B cell (primary cell): ENCODE results near the gene PSENEN. TPM values are rescaled to one million over a fixed set of nuclear protein-coding genes. Genes with fewer than 3 reads are reported as not detected.

Experiments
- ATAC-seq: fragments of 200-7000 bp; cut with Tn5 transposase; one replicate; pipeline ENCODE4 v1.10.0; 2021; ENCODE audit warnings: low read depth, mild to moderate bottlenecking, moderate number of reproducible peaks, moderate library complexity
- CTCF ChIA-PET: fragments of 350-600 bp; sonication (Branson Sonifier 250); formaldehyde crosslinking; loops from one replicate; lab custom pipeline; 2021; ENCODE audit warnings: antibody characterized with exemption, inconsistent platforms; lab: Charles Lee
- POLR2A ChIA-PET: fragments of 350-600 bp; sonication (Branson Sonifier 250); formaldehyde crosslinking; loops from one replicate; lab custom pipeline; 2021; ENCODE audit warnings: antibody characterized with exemption; lab: Charles Lee
- DNase-seq: peaks from one replicate; pipeline ENCODE4 v3.0.0; 2013
- H2AFZ ChIP-seq: 2 replicates; pipeline ENCODE4 v1.6.1; 2012; ENCODE audit warnings: mild to moderate bottlenecking, low read depth, low read length; ENCODE audit not compliant: insufficient read depth, poor library complexity, severe bottlenecking
- H3K27ac ChIP-seq, 2 donors: 1 replicate in 1 of 2; 2 replicates in 1 of 2; pipeline ENCODE4 v1.5.1; 2012 to 2013; ENCODE audit warnings: low read length in 2 of 2, mild to moderate bottlenecking in 2 of 2, moderate library complexity in 1 of 2
- H3K27me3 ChIP-seq, 4 experiments: fragments of 200-600 bp in 1 of 4; sonication (generic) in 1 of 4; replicated peaks in 1 of 4; 1 replicate in 2 of 4; 2 replicates in 2 of 4; pipeline versions ENCODE4 v1.6.1 to v1.7.0; 2013 to 2016; ENCODE audit warnings: low read length in 3 of 4, mild to moderate bottlenecking in 2 of 4, mixed read lengths in 1 of 4, moderate library complexity in 1 of 4; ENCODE audit not compliant: insufficient read depth in 4 of 4, control insufficient read depth in 3 of 4; ENCODE audit errors: control extremely low read depth in 1 of 4
- H3K36me3 ChIP-seq, 2 experiments: replicated peaks in 1 of 2; 1 replicate in 1 of 2; 2 replicates in 1 of 2; pipeline versions ENCODE4 v1.6.1 to v1.7.1; 2013; ENCODE audit warnings: low read length in 1 of 2; ENCODE audit not compliant: insufficient read depth in 2 of 2, control insufficient read depth in 1 of 2; ENCODE audit errors: control extremely low read depth in 1 of 2, extremely low read depth in 1 of 2
- H3K4me1 ChIP-seq, 2 donors: fragments of 200-600 bp in 1 of 2; sonication (generic) in 1 of 2; 1 replicate in 1 of 2; 2 replicates in 1 of 2; pipeline versions ENCODE4 v1.5.1 to v1.6.1; 2013 to 2017; ENCODE audit warnings: low read length in 2 of 2; ENCODE audit not compliant: control insufficient read depth in 2 of 2, insufficient read depth in 2 of 2
- H3K4me2 ChIP-seq: replicated peaks from 2 replicates; pipeline ENCODE3; 2012; ENCODE audit warnings: mild to moderate bottlenecking, low read depth, low read length; ENCODE audit not compliant: poor library complexity, severe bottlenecking
- H3K4me3 ChIP-seq, 5 experiments: fragments of 200-600 bp in 1 of 5; sonication (generic) in 1 of 5; 1 replicate in 3 of 5; 2 replicates in 2 of 5; pipeline versions ENCODE4 v1.5.1 to v1.7.0; 2011 to 2016; ENCODE audit warnings: low read length in 4 of 5, mild to moderate bottlenecking in 4 of 5, low read depth in 2 of 5, control low read depth in 1 of 5, moderate library complexity in 1 of 5; ENCODE audit not compliant: insufficient read depth in 1 of 5; ENCODE audit errors: control extremely low read depth in 1 of 5, extremely low read depth in 1 of 5
- H3K79me2 ChIP-seq: fragments of 200-600 bp; sonication (generic); one replicate; pipeline ENCODE4 v1.6.0; 2016; ENCODE audit warnings: low read length; ENCODE audit not compliant: control insufficient read depth, insufficient read depth
- H3K9ac ChIP-seq: fragments of 200-600 bp; sonication (generic); 2 replicates; pipeline ENCODE4 v1.6.1; 2017; ENCODE audit warnings: mild to moderate bottlenecking, low read length, moderate library complexity
- H3K9me3 ChIP-seq, 3 donors: one replicate each; pipeline versions ENCODE4 v1.6.1 to v1.7.1; 2013; ENCODE audit warnings: low read length in 2 of 3; ENCODE audit not compliant: control insufficient read depth in 2 of 3, insufficient read depth in 1 of 3; ENCODE audit errors: control extremely low read depth in 1 of 3
- H4K20me1 ChIP-seq: 2 replicates; pipeline ENCODE4 v1.6.0; 2012; ENCODE audit warnings: mild to moderate bottlenecking, low read length; ENCODE audit not compliant: insufficient read depth, control insufficient read depth, poor library complexity, severe bottlenecking
- H3K27ac Mint-ChIP-seq: one replicate; pipeline ENCODE4 v1.8.0; 2021; ENCODE audit warnings: mixed read lengths
- H3K27me3 Mint-ChIP-seq: one replicate; pipeline ENCODE4 v1.8.0; 2021; ENCODE audit warnings: mixed read lengths
- H3K4me1 Mint-ChIP-seq: one replicate; pipeline ENCODE4 v1.8.0; 2021; ENCODE audit warnings: mixed read lengths
- H3K4me3 Mint-ChIP-seq: one replicate; pipeline ENCODE4 v1.8.0; 2021; ENCODE audit warnings: mixed read lengths
- H3K9me3 Mint-ChIP-seq: one replicate; pipeline ENCODE4 v1.8.0; 2022; ENCODE audit warnings: mixed read lengths; ENCODE audit not compliant: insufficient read depth
- EZH2 ChIP-seq: IDR thresholded peaks from 2 replicates; pipeline ENCODE4 v1.6.1; 2012; ENCODE audit warnings: borderline replicate concordance, low read depth, mild to moderate bottlenecking, moderate library complexity, low read length; ENCODE audit not compliant: insufficient read depth, poor library complexity, severe bottlenecking
- WGBS: methylation state at CpG from one replicate; pipeline ENCODE4 v1.1.5; 2013; ENCODE audit warnings: missing lambda C conversion rate; ENCODE audit not compliant: insufficient coverage; 5-methylcytosine and 5-hydroxymethylcytosine counted together
- intact Hi-C: fragments of 100-400 bp; cut with micrococcal nuclease; formaldehyde crosslinking; loops from one replicate; pipeline ENCODE4 v1.10.0; 2022
- polyA plus RNA-seq: library from polyadenylated mRNA; depleted of rRNA; stranded (reverse); fragments of >200 nt; gene quantifications from 2 replicates; pipeline ENCODE4 v1.2.3, GENCODE V29; 2012
- total RNA-seq, 2 donors: library from RNA; stranded (reverse); fragments of 120-200 nt in 1 of 2; gene quantifications; 1 replicate in 1 of 2; 2 replicates in 1 of 2; pipeline versions ENCODE4 v1.2.3 to v1.2.4, GENCODE V29; 2013 to 2022
- TF ChIP-seq, protein P1 (sequence below): fragments of 200-600 bp; IDR thresholded peaks from one replicate; pipeline ENCODE4 v1.8.0; 2022; ENCODE audit warnings: antibody characterized with exemption, mild to moderate bottlenecking

PSENEN gene
- total and polyA plus RNA-seq, 2 donors (not counting 1 experiment from before 2014, with no cell fraction given): 17.7 to 36.4 TPM

GRCh38 chr19:35784503-35785338 lies 39.3 kb downstream of the PSENEN start:
- H3K9me3 Mint-ChIP-seq: no peaks in the 10 kb centered on the region
- Histone ChIP-seq H3K27me3 (no peaks in the 10 kb centered on the region), H3K79me2 (no peaks in the 10 kb centered on the region), H2AFZ (no peak overlapping the region), H3K4me3 (no peak overlapping the region), H3K4me1 (no peaks in the 10 kb centered on the region), H3K4me2 (no peak overlapping the region), H3K27ac (no peak overlapping the region), H4K20me1 (no peaks in the 10 kb centered on the region), H3K9ac (no peak overlapping the region), H3K9me3 (no peaks in the 10 kb centered on the region), H3K36me3 (peaks cover 0 to 5% of the 10 kb centered on the region in 2 experiments)
- no peaks in the 10 kb centered on the region for H3K27me3 Mint-ChIP-seq
- intact Hi-C loops: no loop called here
- WGBS: 96% methylated on average over 41 of the region's 45 CpGs
- CTCF ChIA-PET: no interaction called here
- no peak overlapping the region for H3K27ac Mint-ChIP-seq
- no peaks in the 10 kb centered on the region for H3K4me1 Mint-ChIP-seq
- POLR2A ChIA-PET: interaction anchor here (0.5 to 0.6 kb wide), 2 partner anchors 294 to 351 kb away, joined by 3 to 9 read pairs; no protein-coding TSS in a partner anchor
- no peak for TF ChIP-seq EZH2
- TF ChIP-seq, protein P1, sequence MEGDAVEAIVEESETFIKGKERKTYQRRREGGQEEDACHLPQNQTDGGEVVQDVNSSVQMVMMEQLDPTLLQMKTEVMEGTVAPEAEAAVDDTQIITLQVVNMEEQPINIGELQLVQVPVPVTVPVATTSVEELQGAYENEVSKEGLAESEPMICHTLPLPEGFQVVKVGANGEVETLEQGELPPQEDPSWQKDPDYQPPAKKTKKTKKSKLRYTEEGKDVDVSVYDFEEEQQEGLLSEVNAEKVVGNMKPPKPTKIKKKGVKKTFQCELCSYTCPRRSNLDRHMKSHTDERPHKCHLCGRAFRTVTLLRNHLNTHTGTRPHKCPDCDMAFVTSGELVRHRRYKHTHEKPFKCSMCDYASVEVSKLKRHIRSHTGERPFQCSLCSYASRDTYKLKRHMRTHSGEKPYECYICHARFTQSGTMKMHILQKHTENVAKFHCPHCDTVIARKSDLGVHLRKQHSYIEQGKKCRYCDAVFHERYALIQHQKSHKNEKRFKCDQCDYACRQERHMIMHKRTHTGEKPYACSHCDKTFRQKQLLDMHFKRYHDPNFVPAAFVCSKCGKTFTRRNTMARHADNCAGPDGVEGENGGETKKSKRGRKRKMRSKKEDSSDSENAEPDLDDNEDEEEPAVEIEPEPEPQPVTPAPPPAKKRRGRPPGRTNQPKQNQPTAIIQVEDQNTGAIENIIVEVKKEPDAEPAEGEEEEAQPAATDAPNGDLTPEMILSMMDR: no peak
- no peak overlapping the region for H3K4me3 Mint-ChIP-seq
- no peak for DNase-seq
- no peak for ATAC-seq

- Histone ChIP-seq H3K9ac (no peak overlapping the region), H3K9me3 (no peaks in the 10 kb centered on the region), H2AFZ (no peak overlapping the region), H4K20me1 (no peaks in the 10 kb centered on the region), H3K27ac (no peak overlapping the region), H3K79me2 (no peaks in the 10 kb centered on the region), H3K4me2 (no peak overlapping the region), H3K4me1 (no peaks in the 10 kb centered on the region), H3K27me3 (no peaks in the 10 kb centered on the region), H3K4me3 (no peak overlapping the region), H3K36me3 (peaks cover 0 to 3% of the 10 kb centered on the region in 2 experiments)
- Mint-ChIP-seq H3K27me3 (no peaks in the 10 kb centered on the region), H3K27ac (no peak overlapping the region), H3K9me3 (no peaks in the 10 kb centered on the region), H3K4me1 (no peaks in the 10 kb centered on the region), H3K4me3 (no peak overlapping the region)
- 97% methylated on average over 9 of the region's 10 CpGs for WGBS
- DNase-seq (no peak), ATAC-seq (no peak)
- TF ChIP-seq, protein P1: no peak
- no peak for TF ChIP-seq EZH2
- CTCF ChIA-PET: no interaction called here
- intact Hi-C loops: no loop called here
- POLR2A ChIA-PET: no interaction called here
Measured at GRCh38 chr19:35785339-35785627, 39.8 kb downstream of the PSENEN start.
